ENCODE measurements around the gene PPP1R37.

PPP1R37 gene

GRCh38 chr19:45092747-45093678 lies at the start of gene PPP1R37:
Gene PPP1R37, plus strand, starts transcription at chr19:45093179. Its CDS starts 147 bp downstream, at chr19:45093326.
- peak; percentile 88 for DNase-seq (ENCODE audit: low read depth)

- no peak for DNase-seq (ENCODE audit: low read depth)
Observed at GRCh38 chr19:45045671-45046353, 47.2 kb upstream of the PPP1R37 start.

GRCh38 chr19:45046355-45046754 lies 46.6 kb upstream of the PPP1R37 start:
- DNase-seq (ENCODE audit: low read depth) = no peak

- DNase-seq (ENCODE audit: low read depth) = no peak
Observed at GRCh38 chr19:45047188-45047797, 45.7 kb upstream of the PPP1R37 start.

GRCh38 chr19:45049073-45049736 lies 43.8 kb upstream of the PPP1R37 start:
- no peak for DNase-seq (ENCODE audit: low read depth)

GRCh38 chr19:45050036-45050435 lies 42.9 kb upstream of the PPP1R37 start:
- DNase-seq (ENCODE audit: low read depth) = no peak

GRCh38 chr19:45051929-45052579 lies 40.9 kb upstream of the PPP1R37 start:
- no peak for DNase-seq (ENCODE audit: low read depth)

- DNase-seq (ENCODE audit: low read depth) = no peak
Observed at GRCh38 chr19:45056831-45057230, 36.1 kb upstream of the PPP1R37 start.

- no peak for DNase-seq (ENCODE audit: low read depth)
Observed at GRCh38 chr19:45057444-45057843, 35.5 kb upstream of the PPP1R37 start.

- no peak for DNase-seq (ENCODE audit: low read depth)
Observed at GRCh38 chr19:45058622-45059159, 34.3 kb upstream of the PPP1R37 start.

- no peak for DNase-seq (ENCODE audit: low read depth)
Observed at GRCh38 chr19:45059258-45059965, 33.6 kb upstream of the PPP1R37 start.

- no peak for DNase-seq (ENCODE audit: low read depth)
Observed at GRCh38 chr19:45061965-45062364, 31.0 kb upstream of the PPP1R37 start.

GRCh38 chr19:45063851-45064801 lies 28.9 kb upstream of the PPP1R37 start:
- DNase-seq (ENCODE audit: low read depth) = no peak

GRCh38 chr19:45066921-45067661 lies 25.9 kb upstream of the PPP1R37 start:
- DNase-seq (ENCODE audit: low read depth) = no peak

- DNase-seq (ENCODE audit: low read depth) = no peak
Observed at GRCh38 chr19:45068041-45068440, 24.9 kb upstream of the PPP1R37 start.

- no peak for DNase-seq (ENCODE audit: low read depth)
Observed at GRCh38 chr19:45069056-45069455, 23.9 kb upstream of the PPP1R37 start.

- DNase-seq (ENCODE audit: low read depth) = no peak
Observed at GRCh38 chr19:45070214-45070613, 22.8 kb upstream of the PPP1R37 start.

- DNase-seq (ENCODE audit: low read depth) = no peak
Observed at GRCh38 chr19:45070861-45071544, 22.0 kb upstream of the PPP1R37 start.
